Stimulated activated memory B cell treated with anti-CD40 and anti-IgM and Interleukin-4, amounts not matched to agents 10 μg/mL and 1 μg/mL and 100 μg/mL, for 72 hours (primary cell): ENCODE measurements around the gene LRP2.

ENCODE experiments used
- ATAC-seq: fragments of 150-1000 bp; cut with Tn5 transposase; 2 replicates; pipeline ENCODE4 v1.10.0; 2021
- H3K27ac Mint-ChIP-seq: one replicate; pipeline ENCODE4 v1.8.0; 2022; ENCODE audit warnings: mild to moderate bottlenecking, mixed read lengths
- H3K27me3 Mint-ChIP-seq: one replicate; pipeline ENCODE4 v1.8.0; 2022; ENCODE audit warnings: mixed read lengths
- H3K36me3 Mint-ChIP-seq: one replicate; pipeline ENCODE4 v1.8.0; 2022; ENCODE audit warnings: mixed read lengths
- H3K4me1 Mint-ChIP-seq: one replicate; pipeline ENCODE4 v1.8.0; 2022; ENCODE audit warnings: mixed read lengths
- H3K4me3 Mint-ChIP-seq: one replicate; pipeline ENCODE4 v1.8.0; 2022; ENCODE audit warnings: mild to moderate bottlenecking, moderate library complexity, mixed read lengths
- H3K9me3 Mint-ChIP-seq: one replicate; pipeline ENCODE4 v1.8.0; 2022; ENCODE audit warnings: mixed read lengths

Gene LRP2

DNA sequence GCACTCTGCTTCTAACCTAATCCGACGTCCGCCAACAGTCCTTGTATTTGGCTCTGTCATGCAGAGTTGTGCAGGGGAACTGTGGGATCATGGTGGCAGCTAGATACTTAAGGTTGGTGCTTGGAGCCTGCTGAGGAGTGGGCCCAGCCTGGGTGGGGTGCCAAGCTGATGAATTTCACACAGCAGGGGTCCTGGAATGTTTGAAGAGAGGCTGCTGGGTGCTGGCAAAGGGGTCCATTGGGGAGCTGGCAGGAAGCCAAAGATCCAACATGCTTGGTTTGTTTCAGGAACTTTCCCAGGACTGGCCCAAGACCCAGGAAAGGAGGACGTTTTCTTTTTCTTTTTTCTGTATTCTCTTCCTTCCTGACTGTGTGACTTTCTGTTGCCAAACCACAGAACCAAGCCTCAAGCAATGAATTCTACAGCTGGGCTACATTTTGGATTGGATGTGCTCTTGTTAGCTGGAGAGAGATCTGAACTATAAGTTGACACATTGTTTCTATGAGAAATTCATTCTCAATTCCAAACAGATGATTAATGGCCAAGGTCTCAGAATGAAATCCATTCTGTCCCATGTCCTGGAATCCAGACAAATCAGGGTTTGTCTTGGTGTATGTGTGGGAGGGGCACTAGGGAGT lies 243.1 kb downstream of the LRP2 start:
- Mint-ChIP-seq H3K4me3 (no peak overlapping the region), H3K9me3 (no peaks in the 10 kb centered on the region), H3K27ac (no peak overlapping the region), H3K4me1 (no peaks in the 10 kb centered on the region), H3K36me3 (no peaks in the 10 kb centered on the region), H3K27me3 (peaks cover 21% of the 10 kb centered on the region)
- ATAC-seq: no peak

DNA sequence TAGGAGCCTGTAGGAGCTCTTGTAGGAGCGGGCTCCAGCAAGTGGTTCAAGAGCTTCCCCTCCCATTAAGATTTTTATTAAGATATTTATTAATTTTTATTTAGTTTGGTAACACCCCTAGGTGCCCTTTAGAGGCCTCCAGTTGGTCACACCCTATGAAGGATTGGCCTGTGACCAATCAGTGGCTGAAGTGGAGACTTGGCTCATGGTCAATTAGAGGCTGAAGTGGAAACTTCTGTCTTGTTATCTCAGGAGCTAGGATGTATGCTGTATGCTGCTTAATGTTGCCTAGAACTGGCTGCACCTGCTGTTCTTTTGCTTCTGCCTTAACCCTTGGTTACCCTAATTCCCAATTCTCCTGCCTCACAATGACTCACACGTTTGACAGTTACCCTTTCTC lies 244.3 kb downstream of the LRP2 start:
- Mint-ChIP-seq H3K27me3 (peaks cover 21% of the 10 kb centered on the region), H3K36me3 (no peaks in the 10 kb centered on the region), H3K9me3 (no peaks in the 10 kb centered on the region), H3K27ac (no peak overlapping the region), H3K4me3 (no peak overlapping the region), H3K4me1 (no peaks in the 10 kb centered on the region)
- ATAC-seq: no peak

DNA sequence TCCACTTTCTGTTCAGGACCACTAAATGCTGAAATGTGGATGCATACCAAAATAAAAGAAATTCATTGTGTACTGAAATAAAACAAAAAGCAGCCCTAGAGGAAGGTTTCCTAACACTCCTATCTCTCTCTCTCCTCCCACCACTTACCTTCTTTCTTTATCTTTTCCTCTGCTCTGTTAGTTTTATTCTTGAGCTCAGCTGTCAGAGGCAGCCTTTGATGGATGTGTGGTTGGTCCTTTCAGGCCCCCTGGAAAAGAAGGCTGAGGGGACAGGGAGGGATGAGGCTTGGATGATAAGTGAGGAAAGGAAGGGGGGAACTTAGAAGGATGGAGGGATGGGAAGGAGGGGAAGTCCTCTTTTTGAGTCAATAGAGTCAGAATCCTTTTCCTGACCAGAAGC lies 245.3 kb downstream of the LRP2 start:
- Mint-ChIP-seq H3K4me3 (no peak overlapping the region), H3K4me1 (no peaks in the 10 kb centered on the region), H3K27ac (no peak overlapping the region), H3K27me3 (peaks cover 21% of the 10 kb centered on the region), H3K36me3 (no peaks in the 10 kb centered on the region), H3K9me3 (no peaks in the 10 kb centered on the region)
- ATAC-seq: no peak

DNA sequence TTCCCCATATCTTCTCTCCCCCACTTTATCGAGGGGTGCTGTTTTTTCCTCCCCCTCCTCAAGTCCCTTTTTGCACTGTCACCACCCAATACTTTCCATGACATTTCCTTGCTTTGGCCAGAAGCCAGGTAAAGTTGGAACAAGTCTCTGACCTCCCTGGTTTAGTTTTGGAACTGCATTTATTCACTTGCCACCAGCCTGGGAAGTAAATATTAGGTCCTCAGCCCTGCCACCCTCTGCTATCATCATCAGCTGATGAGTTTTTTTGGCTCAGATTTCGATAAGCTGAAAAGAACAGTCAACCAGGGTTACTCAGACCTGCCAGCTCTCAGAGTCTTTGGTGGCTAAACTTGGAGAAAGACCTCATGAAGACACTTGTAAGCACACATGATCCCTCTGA lies 246.0 kb downstream of the LRP2 start:
- Mint-ChIP-seq H3K4me3 (no peak overlapping the region), H3K27ac (no peak overlapping the region), H3K4me1 (no peaks in the 10 kb centered on the region), H3K36me3 (no peaks in the 10 kb centered on the region), H3K9me3 (no peaks in the 10 kb centered on the region), H3K27me3 (peaks cover 21% of the 10 kb centered on the region)
- no peak for ATAC-seq

DNA sequence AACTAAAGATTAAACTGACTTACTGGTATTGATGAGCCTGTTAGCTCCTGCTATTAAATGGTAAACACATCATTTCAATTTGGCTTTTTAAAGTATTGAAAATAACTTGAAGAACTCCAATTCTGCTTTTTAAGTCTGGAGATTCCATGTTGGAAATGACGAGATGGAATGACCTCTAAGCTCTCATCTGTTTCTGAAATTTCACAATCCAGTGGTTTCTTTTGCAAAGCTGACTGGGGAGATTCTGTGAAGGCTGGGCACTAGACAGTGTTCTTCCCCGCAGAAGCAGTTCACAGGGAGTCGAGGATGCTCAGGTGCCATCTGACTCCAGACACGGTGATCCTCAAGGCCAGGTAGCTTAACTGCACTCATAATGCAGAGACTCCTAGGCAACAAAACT lies 248.3 kb downstream of the LRP2 start:
- Mint-ChIP-seq H3K4me1 (no peaks in the 10 kb centered on the region), H3K4me3 (no peak overlapping the region), H3K27me3 (peaks cover 12% of the 10 kb centered on the region), H3K27ac (no peak overlapping the region), H3K36me3 (no peaks in the 10 kb centered on the region), H3K9me3 (no peaks in the 10 kb centered on the region)
- ATAC-seq: no peak

DNA sequence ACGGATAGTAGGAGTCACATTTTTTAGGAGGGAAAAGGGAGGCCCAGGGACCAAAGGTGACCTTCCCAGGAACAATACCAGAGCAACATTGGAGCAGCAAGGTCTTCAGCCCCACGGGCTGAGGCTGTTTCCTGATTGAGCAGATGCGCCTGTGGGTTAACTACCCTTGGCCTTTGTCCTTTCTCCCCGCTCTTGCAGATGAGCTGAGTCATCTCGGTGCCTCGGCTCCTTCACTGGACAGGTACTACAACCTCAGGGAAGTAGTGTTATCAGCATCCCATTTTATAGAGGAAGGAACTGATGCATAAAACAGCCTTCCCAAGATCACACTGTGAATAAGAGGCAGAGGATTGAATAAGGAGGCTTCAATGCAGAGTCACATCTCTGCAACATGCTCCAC lies 249.5 kb downstream of the LRP2 start:
- Mint-ChIP-seq H3K27me3 (peaks cover 10% of the 10 kb centered on the region), H3K4me1 (peaks cover 6% of the 10 kb centered on the region), H3K27ac (no peak overlapping the region), H3K36me3 (no peaks in the 10 kb centered on the region), H3K9me3 (no peaks in the 10 kb centered on the region), H3K4me3 (no peak overlapping the region)
- ATAC-seq: no peak

DNA sequence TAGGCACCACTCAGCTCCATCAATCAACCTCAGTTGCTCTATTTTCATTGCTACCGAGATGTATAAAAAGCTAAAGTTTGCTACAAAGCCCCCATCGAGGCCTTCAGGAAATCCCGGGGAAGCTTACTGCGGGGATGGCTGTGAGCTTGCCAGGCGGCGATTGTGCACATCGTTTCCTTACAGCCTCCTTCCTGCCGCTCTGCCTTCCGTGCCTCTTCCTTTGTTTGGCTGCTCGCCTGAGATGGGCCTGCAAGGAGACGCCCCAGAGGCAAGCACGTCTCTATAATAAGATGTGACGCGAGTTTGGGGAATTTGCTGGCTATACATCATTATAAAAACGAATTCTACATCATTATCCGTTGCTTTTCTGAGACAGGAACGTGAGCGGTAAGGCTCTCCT lies 251.4 kb downstream of the LRP2 start:
- Mint-ChIP-seq H3K36me3 (no peaks in the 10 kb centered on the region), H3K27me3 (no peaks in the 10 kb centered on the region), H3K9me3 (no peaks in the 10 kb centered on the region), H3K4me3 (no peak overlapping the region), H3K27ac (no peak overlapping the region), H3K4me1 (peaks cover 10% of the 10 kb centered on the region)
- ATAC-seq: no peak

DNA sequence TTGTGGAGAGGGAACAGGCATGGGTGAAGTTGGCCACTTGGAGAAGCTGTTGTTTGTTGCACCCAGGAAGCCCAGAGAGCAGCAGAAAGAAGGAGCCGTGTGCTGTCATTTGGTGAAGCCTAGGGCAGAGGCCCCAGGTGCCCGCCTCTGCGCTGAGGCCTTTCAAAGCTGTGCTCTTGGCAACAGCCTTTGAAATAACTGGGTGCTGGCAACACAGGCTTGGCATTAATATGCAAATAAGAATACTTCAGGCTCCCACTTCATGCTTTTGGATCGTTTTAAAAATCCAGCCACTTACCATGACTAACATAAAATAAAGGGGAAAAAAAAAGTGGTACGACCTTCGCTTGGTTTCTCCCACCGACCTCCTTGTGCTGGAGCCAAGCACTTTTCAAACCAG lies 251.9 kb downstream of the LRP2 start:
- no peaks in the 10 kb centered on the region for H3K36me3 Mint-ChIP-seq
- H3K4me1 Mint-ChIP-seq: peaks cover 10% of the 10 kb centered on the region
- ATAC-seq: no peak

DNA sequence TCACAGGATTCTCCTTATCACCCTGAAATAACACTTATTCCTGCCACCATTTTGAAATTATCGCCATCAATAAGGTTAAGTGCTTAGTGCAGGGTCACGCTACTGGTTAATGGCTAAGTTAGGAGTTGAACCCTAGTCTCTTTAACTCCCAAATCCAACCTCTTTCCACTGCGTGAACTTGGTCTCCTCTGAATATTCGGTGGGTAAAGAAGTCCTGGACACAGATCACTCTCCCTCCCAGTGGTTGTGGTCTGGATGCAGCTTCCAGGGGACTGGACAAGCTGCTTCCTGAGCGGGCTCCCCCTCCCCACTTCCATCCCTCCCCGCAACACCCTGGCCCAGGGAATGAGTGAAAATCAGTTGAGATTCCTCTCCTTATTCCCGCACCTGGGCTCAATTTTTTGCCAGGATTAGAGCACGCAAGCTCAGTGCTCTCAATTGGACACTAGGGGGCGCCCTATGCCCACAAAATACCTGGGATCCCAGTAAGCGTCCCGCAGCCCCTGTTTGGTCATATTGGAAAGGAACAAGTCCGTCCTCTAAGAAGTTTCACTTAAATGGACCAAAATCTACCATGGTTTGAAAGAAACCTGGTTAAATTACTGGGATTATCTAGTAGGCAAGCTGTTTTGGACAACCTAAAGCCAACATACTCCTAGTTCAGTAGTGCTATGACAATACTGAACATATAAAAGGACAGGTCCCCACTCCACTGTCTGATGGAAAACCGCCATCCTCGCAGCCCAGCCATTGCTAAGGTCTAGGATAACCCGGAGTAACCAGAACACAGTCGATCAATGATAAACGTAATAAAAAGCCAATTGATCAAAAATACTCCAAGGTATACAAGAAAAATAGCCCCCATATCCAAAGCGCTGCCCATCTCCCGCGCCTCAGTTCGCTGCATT lies 252.6 kb downstream of the LRP2 start:
- peaks cover 10% of the 10 kb centered on the region for H3K4me1 Mint-ChIP-seq
- no peak overlapping the region for H3K4me3 Mint-ChIP-seq
- H3K27me3 Mint-ChIP-seq: no peaks in the 10 kb centered on the region
- no peak for ATAC-seq
- H3K9me3 Mint-ChIP-seq: no peaks in the 10 kb centered on the region
- no peaks in the 10 kb centered on the region for H3K36me3 Mint-ChIP-seq
- H3K27ac Mint-ChIP-seq: no peak overlapping the region

More for the DNA sequence above, 251.9 kb downstream of the LRP2 start:
- no peaks in the 10 kb centered on the region for H3K9me3 Mint-ChIP-seq
- no peak overlapping the region for H3K4me3 Mint-ChIP-seq
- no peaks in the 10 kb centered on the region for H3K27me3 Mint-ChIP-seq
- H3K27ac Mint-ChIP-seq: no peak overlapping the region

DNA sequence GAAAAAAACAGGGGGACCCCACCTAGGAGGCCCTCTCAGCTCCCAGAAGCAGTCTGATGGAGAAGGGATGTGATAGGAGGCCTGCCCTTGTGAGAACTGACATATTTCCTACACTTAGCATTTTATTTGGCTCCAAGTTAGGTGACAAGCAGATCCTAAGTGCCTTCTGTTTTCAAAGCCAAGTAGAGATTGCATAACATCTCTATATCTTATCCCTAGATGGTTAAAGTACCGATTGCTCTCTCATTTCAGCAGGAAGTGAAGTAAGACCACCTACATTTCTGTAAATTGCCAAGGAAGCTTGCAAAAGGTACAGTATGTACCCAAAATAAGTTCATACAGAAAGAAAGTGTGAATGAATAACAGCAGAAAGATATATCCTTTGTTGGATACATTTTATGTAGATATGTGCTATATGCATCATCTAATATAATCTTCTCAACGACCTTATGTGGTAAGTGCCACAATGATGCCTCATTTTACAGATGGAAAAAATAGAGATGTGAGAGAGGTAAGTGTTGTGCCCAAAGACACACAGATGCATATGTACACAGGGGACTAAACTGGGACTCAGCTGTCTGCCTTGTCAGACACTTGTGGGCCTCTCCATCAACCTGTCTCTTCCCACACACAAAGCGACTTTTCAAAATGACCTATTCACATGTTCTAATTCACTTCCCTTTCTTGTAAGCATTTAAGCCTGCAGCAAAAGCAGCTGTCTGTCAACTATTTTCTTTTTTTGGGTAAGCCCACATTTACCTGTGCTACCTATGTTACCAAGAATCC lies 254.0 kb downstream of the LRP2 start:
- Mint-ChIP-seq H3K9me3 (no peaks in the 10 kb centered on the region), H3K4me3 (no peak overlapping the region), H3K27me3 (no peaks in the 10 kb centered on the region), H3K27ac (no peak overlapping the region), H3K4me1 (peaks cover 10% of the 10 kb centered on the region), H3K36me3 (no peaks in the 10 kb centered on the region)
- no peak for ATAC-seq

DNA sequence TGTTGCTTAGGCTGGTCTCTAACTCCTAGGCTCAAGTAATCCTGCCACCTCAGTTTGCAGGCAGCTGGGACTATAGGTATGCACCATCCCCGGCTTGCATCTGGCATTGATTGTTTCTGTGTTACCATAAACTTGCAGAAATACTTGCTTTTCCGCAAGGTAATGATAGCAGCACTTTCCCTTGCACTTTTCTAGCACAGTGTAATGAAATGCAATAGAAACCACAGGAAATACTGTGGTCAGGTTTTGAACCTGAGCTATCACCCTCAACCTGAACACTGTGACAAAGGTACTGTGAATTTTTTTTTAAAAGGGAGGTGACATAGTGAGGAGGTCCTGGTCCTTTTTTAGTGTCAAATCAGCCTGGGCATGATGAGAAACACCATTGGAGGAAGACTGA lies 254.7 kb downstream of the LRP2 start:
- no peaks in the 10 kb centered on the region for H3K27me3 Mint-ChIP-seq
- no peak overlapping the region for H3K27ac Mint-ChIP-seq
- H3K9me3 Mint-ChIP-seq: no peaks in the 10 kb centered on the region
- no peaks in the 10 kb centered on the region for H3K36me3 Mint-ChIP-seq
- ATAC-seq: peak; percentile 72
- H3K4me3 Mint-ChIP-seq: no peak overlapping the region
- H3K4me1 Mint-ChIP-seq: peaks cover 10% of the 10 kb centered on the region

DNA sequence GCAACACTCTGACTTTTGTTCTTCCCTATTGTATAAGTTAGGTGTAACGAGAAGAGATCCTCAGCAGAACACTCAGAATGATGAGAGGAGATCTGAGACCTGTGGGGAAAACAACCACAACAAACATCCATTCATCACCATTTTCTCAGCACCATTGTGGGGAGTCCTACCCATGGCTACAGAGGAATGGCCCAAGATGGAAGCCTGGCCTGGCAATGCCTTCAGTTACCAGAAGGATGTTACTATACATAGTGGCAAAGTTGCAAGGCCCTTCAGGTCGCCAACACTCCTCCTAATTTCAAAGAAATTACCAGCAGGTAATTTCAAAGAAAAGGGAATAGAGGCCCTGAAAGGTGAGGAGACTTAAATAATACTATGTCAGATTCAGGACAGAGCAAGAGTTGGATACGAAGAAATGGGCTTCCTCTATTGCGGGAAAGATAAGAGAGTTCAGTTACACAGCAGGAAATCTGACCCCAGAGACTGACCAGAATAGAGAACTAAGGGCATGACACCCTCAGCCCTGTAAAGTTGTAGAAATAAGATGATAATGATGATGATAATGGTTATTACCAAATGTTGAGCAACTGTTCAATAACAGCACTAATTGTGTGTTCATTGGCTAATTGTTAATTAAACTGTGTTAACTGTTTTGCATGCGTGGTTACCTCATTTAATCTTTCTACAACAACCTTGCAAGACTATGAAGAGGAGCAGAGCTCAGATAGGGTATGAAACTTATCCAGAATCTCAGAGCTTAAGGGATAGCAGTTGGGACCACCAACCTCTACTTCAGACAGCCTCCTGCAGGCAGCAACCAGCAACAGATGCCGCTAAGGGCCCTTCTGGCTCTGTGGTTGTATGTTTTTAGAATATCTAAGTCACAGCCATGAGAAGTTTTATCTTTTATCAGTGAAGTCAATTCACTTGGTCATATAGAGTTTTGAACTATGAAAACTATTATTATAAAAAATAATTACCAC lies 255.5 kb downstream of the LRP2 start:
- peaks cover 10% of the 10 kb centered on the region for H3K4me1 Mint-ChIP-seq
- H3K9me3 Mint-ChIP-seq: no peaks in the 10 kb centered on the region
- peaks cover 1% of the 10 kb centered on the region for H3K27me3 Mint-ChIP-seq
- ATAC-seq: no peak
- no peak overlapping the region for H3K27ac Mint-ChIP-seq
- no peaks in the 10 kb centered on the region for H3K36me3 Mint-ChIP-seq
- no peak overlapping the region for H3K4me3 Mint-ChIP-seq

DNA sequence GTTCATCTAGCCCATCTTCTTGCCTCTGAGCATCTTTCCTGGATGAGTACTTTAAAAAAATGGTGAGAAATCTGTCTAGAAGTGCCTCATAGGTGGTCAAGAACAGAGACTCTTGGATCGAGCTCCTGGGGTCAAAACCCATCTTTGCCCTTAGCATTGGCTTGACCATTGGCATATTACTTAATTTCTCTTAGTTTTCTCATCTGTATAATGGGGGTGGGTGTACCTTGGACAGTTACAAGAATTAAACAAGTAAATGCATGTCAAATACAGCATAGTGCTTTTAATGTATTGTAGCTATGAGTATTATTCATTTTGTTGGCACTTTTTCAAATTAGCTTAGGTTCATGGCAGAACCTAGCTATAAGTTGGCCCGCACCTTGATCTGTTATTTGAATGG lies 256.2 kb downstream of the LRP2 start:
- peaks cover 10% of the 10 kb centered on the region for H3K4me1 Mint-ChIP-seq
- ATAC-seq: no peak
- H3K36me3 Mint-ChIP-seq: no peaks in the 10 kb centered on the region
- no peaks in the 10 kb centered on the region for H3K9me3 Mint-ChIP-seq
- no peak overlapping the region for H3K27ac Mint-ChIP-seq
- H3K27me3 Mint-ChIP-seq: peaks cover 8% of the 10 kb centered on the region
- H3K4me3 Mint-ChIP-seq: no peak overlapping the region

DNA sequence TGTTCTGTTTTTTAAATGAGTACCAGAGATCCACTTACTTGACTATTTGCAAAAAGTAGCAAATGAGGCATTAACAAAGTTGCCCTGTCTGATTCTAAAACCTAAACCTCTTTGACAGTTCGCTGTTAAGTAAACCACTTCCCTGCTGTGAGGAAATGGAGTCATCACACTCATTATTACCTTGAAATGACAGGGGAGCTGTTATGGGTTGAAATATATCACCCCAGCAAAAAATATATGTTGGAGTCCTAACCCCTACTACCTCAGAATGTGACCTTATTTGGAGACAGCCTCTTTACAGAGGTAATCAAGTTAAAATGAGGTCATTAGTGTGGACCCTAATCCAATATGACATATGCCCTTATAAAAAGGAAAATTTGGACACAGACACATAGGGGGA lies 256.9 kb downstream of the LRP2 start:
- H3K36me3 Mint-ChIP-seq: no peaks in the 10 kb centered on the region
- H3K27ac Mint-ChIP-seq: no peak overlapping the region
- peaks cover 13% of the 10 kb centered on the region for H3K4me1 Mint-ChIP-seq
- peaks cover 8% of the 10 kb centered on the region for H3K27me3 Mint-ChIP-seq
- no peak for ATAC-seq
- H3K4me3 Mint-ChIP-seq: no peak overlapping the region
- no peaks in the 10 kb centered on the region for H3K9me3 Mint-ChIP-seq
